ENCODE results near the gene APBA3. TPM values are rescaled to one million over a fixed set of nuclear protein-coding genes. Genes with fewer than 3 reads are reported as not detected.

APBA3 gene
- total and polyA plus RNA-seq, 2 experiments from 2014 or later: 34.3 to 49.4 TPM

- Histone ChIP-seq H3K36me3 (no peaks in the 10 kb centered on the region), H3K4me1 (ENCODE audit: low read depth) (no peaks in the 10 kb centered on the region), H3K4me3 (no peak overlapping the region), H3K27ac (no peak overlapping the region), H3K27me3 (no peaks in the 10 kb centered on the region), H3K9me3 (ENCODE audit: low read depth) (no peaks in the 10 kb centered on the region)
- DNase-seq (ENCODE audit: low read depth in 1 of 2, low spot score in 1 of 2): no peak
- no peak for TF ChIP-seq CTCF (IDR thresholded peaks at IDR 0.05; ENCODE audit: low read depth, low read length)
These were observed 12.5 kb upstream of the APBA3 start for GRCh38 chr19:3773814-3774515.

GRCh38 chr19:3771906-3772455 is 10.5 kb upstream of the APBA3 start, which contains the start of gene RAX2:
Gene RAX2, minus strand, starts transcription at chr19:3772228. Its CDS starts 486 bp downstream, at chr19:3771742.
- Histone ChIP-seq H3K27ac (no peak within 1 kb of the TSS), H3K36me3 (no peaks in the 10 kb centered on the region), H3K27me3 (no peaks in the 10 kb centered on the region), H3K4me1 (ENCODE audit: low read depth) (no peaks in the 10 kb centered on the region), H3K4me3 (no peak within 1 kb of the TSS), H3K9me3 (ENCODE audit: low read depth) (no peaks in the 10 kb centered on the region)
- no peak for TF ChIP-seq CTCF (IDR thresholded peaks at IDR 0.05; ENCODE audit: low read depth, low read length)
- DNase-seq (ENCODE audit: low read depth in 1 of 2, low spot score in 1 of 2): no peak

- Histone ChIP-seq H3K27ac (no peak overlapping the region), H3K36me3 (no peaks in the 10 kb centered on the region), H3K4me3 (no peak overlapping the region), H3K27me3 (no peaks in the 10 kb centered on the region), H3K9me3 (ENCODE audit: low read depth) (no peaks in the 10 kb centered on the region), H3K4me1 (ENCODE audit: low read depth) (no peaks in the 10 kb centered on the region)
- no peak for TF ChIP-seq CTCF (IDR thresholded peaks at IDR 0.05; ENCODE audit: low read depth, low read length)
- DNase-seq (ENCODE audit: low read depth in 1 of 2, low spot score in 1 of 2): no peak
These were observed 9.8 kb upstream of the APBA3 start for GRCh38 chr19:3771000-3771905.

DNA sequence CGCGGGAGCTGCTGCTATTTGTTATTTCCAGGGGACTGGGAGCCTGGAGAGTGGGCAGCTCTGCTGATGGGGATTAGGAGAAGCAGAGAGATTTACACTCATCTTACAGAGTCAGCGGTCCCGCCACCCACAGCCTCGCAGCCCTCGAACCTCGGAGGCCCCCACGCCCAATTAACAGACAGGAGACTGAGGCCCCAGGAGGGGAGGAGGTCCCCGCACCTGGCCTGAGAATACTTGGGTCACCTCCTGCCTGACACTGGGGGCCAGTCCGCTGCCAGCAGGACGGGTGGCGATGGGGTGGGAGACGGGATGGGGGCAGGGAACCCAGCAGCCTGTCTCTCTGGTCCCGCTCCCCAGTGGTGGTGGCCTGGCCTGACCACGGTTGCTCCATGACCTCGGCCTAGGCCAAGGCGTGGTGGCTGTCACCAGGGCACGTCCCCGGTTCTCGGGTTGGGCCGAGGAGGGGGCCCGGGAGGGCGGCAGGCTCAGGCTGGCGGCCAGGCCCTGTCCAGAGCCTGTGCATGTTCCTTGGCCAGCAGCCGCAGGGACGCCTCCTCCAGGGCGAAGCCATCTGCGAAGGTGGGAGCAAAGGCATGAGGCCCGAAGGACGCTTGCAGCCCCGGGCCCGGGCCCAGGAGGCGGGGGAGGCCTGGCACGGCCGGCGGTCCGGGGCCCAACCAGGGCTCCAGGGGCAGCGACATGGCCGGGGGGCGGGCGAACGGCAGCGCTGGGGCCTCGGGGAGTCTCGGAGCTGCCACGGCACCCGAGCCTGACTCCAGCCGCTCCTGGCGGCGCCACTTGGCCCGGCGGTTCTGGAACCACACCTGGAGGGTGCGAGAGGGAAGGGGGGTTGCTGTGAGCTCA is 8.9 kb upstream of the APBA3 start:
- Histone ChIP-seq H3K36me3 (no peaks in the 10 kb centered on the region), H3K9me3 (ENCODE audit: low read depth) (no peaks in the 10 kb centered on the region), H3K27me3 (no peaks in the 10 kb centered on the region), H3K4me1 (ENCODE audit: low read depth) (no peaks in the 10 kb centered on the region), H3K4me3 (no peak overlapping the region), H3K27ac (no peak overlapping the region)
- DNase-seq (ENCODE audit: low read depth in 1 of 2, low spot score in 1 of 2): no peak
- no peak for TF ChIP-seq CTCF (IDR thresholded peaks at IDR 0.05; ENCODE audit: low read depth, low read length)

DNA sequence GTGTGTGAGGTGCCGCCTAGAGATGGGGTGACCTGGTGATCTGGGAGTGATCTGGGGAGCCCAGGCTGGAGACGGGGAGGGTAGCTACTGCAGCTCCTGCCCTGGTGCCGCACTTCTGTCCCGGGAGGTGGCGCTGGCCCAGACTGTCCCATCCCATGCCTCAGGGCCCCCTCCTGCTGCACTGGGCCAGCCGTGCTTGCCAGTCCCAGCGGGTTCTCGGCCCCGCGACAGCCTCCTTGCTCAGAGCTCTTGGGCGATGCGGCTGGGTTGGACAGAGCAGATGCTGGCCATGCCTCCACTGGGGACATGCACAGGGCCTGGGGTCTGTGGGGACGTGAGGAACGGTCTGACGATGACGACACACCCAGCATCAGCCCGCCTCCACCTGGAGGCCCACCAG is 8.0 kb upstream of the APBA3 start:
- Histone ChIP-seq H3K4me1 (ENCODE audit: low read depth) (no peaks in the 10 kb centered on the region), H3K27me3 (no peaks in the 10 kb centered on the region), H3K36me3 (no peaks in the 10 kb centered on the region), H3K4me3 (no peak overlapping the region), H3K27ac (no peak overlapping the region), H3K9me3 (ENCODE audit: low read depth) (no peaks in the 10 kb centered on the region)
- DNase-seq (ENCODE audit: low read depth in 1 of 2, low spot score in 1 of 2): no peak
- no peak for TF ChIP-seq CTCF (IDR thresholded peaks at IDR 0.05; ENCODE audit: low read depth, low read length)

Measured in cardiac muscle cell (in vitro differentiated cells and primary cell).